H9 (cell line): ENCODE results near the gene ZNF831. TPM values are rescaled to one million over a fixed set of nuclear protein-coding genes. Genes with fewer than 3 reads are reported as not detected.

ENCODE experiments used
- DNase-seq: peaks from one replicate; pipeline ENCODE4 v3.0.0-alpha.2; 2017
- H2AFZ ChIP-seq: one replicate; pipeline ENCODE4 v1.6.1; 2013; ENCODE audit warnings: mild to moderate bottlenecking, low read length, control low read depth, moderate library complexity
- H2AK5ac ChIP-seq: 2 replicates; pipeline ENCODE4 v1.6.1; 2013; ENCODE audit warnings: low read length, control low read depth, mixed read lengths; ENCODE audit not compliant: insufficient read length
- H2BK120ac ChIP-seq: one replicate; pipeline ENCODE4 v1.6.1; 2013; ENCODE audit warnings: low read depth, mild to moderate bottlenecking, low read length, control low read depth, inconsistent platforms; ENCODE audit not compliant: poor library complexity, severe bottlenecking
- H2BK12ac ChIP-seq: 2 replicates; pipeline ENCODE4 v1.6.1; 2013; ENCODE audit warnings: low read length, control low read depth, mixed read lengths, low read depth; ENCODE audit not compliant: insufficient read length
- H2BK15ac ChIP-seq: 2 replicates; pipeline ENCODE4 v1.6.1; 2013; ENCODE audit warnings: low read depth, low read length, control low read depth
- H2BK20ac ChIP-seq: one replicate; pipeline ENCODE4 v1.6.1; 2013; ENCODE audit warnings: low read depth, mild to moderate bottlenecking, low read length, control low read depth, inconsistent platforms; ENCODE audit not compliant: poor library complexity, severe bottlenecking
- H2BK5ac ChIP-seq: 2 replicates; pipeline ENCODE4 v1.6.1; 2013; ENCODE audit warnings: low read length, control low read depth, mixed read lengths; ENCODE audit not compliant: insufficient read length
- H3K14ac ChIP-seq: 2 replicates; pipeline ENCODE4 v1.6.1; 2013; ENCODE audit warnings: low read length, control low read depth; ENCODE audit not compliant: insufficient read depth
- H3K18ac ChIP-seq: 2 replicates; pipeline ENCODE4 v1.6.1; 2013; ENCODE audit warnings: low read depth, mild to moderate bottlenecking, mixed read lengths, low read length, control low read depth; ENCODE audit not compliant: insufficient read length
- H3K23ac ChIP-seq: 2 replicates; pipeline ENCODE4 v1.6.1; 2013; ENCODE audit warnings: low read length, control low read depth, mixed read lengths, low read depth; ENCODE audit not compliant: insufficient read length
- H3K23me2 ChIP-seq: 2 replicates; pipeline ENCODE4 v1.6.1; 2013; ENCODE audit warnings: low read depth, mild to moderate bottlenecking, mixed read lengths, low read length, control low read depth; ENCODE audit not compliant: insufficient read length, poor library complexity, severe bottlenecking
- H3K27ac ChIP-seq: 2 replicates; pipeline ENCODE4 v1.5.1; 2013; ENCODE audit warnings: low read length, control low read depth, mixed read lengths, low read depth; ENCODE audit not compliant: insufficient read length
- H3K27me3 ChIP-seq: 2 replicates; pipeline ENCODE4 v1.6.1; 2013; ENCODE audit warnings: low read length, control low read depth, inconsistent platforms; ENCODE audit not compliant: insufficient read depth
- H3K4ac ChIP-seq: 2 replicates; pipeline ENCODE4 v1.6.1; 2013; ENCODE audit warnings: low read depth, mild to moderate bottlenecking, control low read depth, inconsistent platforms, low read length, moderate library complexity
- H3K4me1 ChIP-seq: 2 replicates; pipeline ENCODE4 v1.6.1; 2013; ENCODE audit warnings: low read length, control low read depth, inconsistent platforms; ENCODE audit not compliant: insufficient read depth
- H3K4me2 ChIP-seq: 2 replicates; pipeline ENCODE4 v1.6.1; 2013; ENCODE audit warnings: low read length, control low read depth, mixed read lengths; ENCODE audit not compliant: insufficient read length, insufficient read depth
- H3K56ac ChIP-seq: 2 replicates; pipeline ENCODE4 v1.6.1; 2013; ENCODE audit warnings: low read depth, mild to moderate bottlenecking, mixed read lengths, low read length, control low read depth; ENCODE audit not compliant: insufficient read length
- H3K79me1 ChIP-seq: 2 replicates; pipeline ENCODE4 v1.6.1; 2013; ENCODE audit warnings: low read depth, mild to moderate bottlenecking, moderate library complexity, low read length, control low read depth, inconsistent platforms; ENCODE audit not compliant: insufficient read depth, poor library complexity, severe bottlenecking
- H3K79me2 ChIP-seq: 2 replicates; pipeline ENCODE4 v1.6.1; 2013; ENCODE audit warnings: low read length, control low read depth, inconsistent platforms; ENCODE audit not compliant: insufficient read depth
- H3K9ac ChIP-seq: 2 replicates; pipeline ENCODE4 v1.6.1; 2013; ENCODE audit warnings: low read length, control low read depth, mixed read lengths; ENCODE audit not compliant: insufficient read length; ENCODE audit errors: extremely low read depth
- H3K9me3 ChIP-seq: one replicate; pipeline ENCODE4 v1.6.1; 2013; ENCODE audit warnings: low read depth, low read length, inconsistent platforms; ENCODE audit not compliant: control insufficient read depth
- H3T11ph ChIP-seq: one replicate; pipeline ENCODE4 v1.6.1; 2013; ENCODE audit warnings: mild to moderate bottlenecking, low read length, control low read depth, inconsistent platforms
- H4K20me1 ChIP-seq: one replicate; pipeline ENCODE4 v1.6.1; 2013; ENCODE audit not compliant: control insufficient read depth, insufficient read length, insufficient read depth
- H4K5ac ChIP-seq: 2 replicates; pipeline ENCODE4 v1.6.1; 2013; ENCODE audit warnings: low read depth, mild to moderate bottlenecking, mixed read lengths, low read length, control low read depth; ENCODE audit not compliant: insufficient read length
- H4K8ac ChIP-seq: replicated peaks from 2 replicates; pipeline ENCODE4 v1.6.1; 2013; ENCODE audit warnings: low read length, control low read depth, mixed read lengths, low read depth; ENCODE audit not compliant: insufficient read length
- H4K91ac ChIP-seq: 2 replicates; pipeline ENCODE4 v1.6.1; 2013; ENCODE audit warnings: low read depth, mild to moderate bottlenecking, moderate library complexity, mixed read lengths, low read length, control low read depth; ENCODE audit not compliant: insufficient read length
- H3K27ac Mint-ChIP-seq, 3 experiments: 2 replicates in 2 of 3; 3 replicates in 1 of 3; pipeline ENCODE4 v1.8.0; 2020 to 2021; ENCODE audit warnings: mixed read lengths in 3 of 3, mild to moderate bottlenecking in 1 of 3, moderate library complexity in 1 of 3
- H3K27me3 Mint-ChIP-seq: 2 replicates; pipeline ENCODE4 v1.8.0; 2021; ENCODE audit warnings: low read depth, mild to moderate bottlenecking, moderate library complexity, mixed read lengths
- H3K36me3 Mint-ChIP-seq, 3 experiments: 2 replicates in 2 of 3; 3 replicates in 1 of 3; pipeline ENCODE4 v1.8.0; 2020 to 2021; ENCODE audit warnings: low read depth in 3 of 3, mixed read lengths in 3 of 3; ENCODE audit not compliant: insufficient read depth in 1 of 3
- H3K4me1 Mint-ChIP-seq, 2 experiments: 2 replicates each; pipeline ENCODE4 v1.8.0; 2020; ENCODE audit warnings: mixed read lengths in 2 of 2
- H3K4me3 Mint-ChIP-seq, 2 experiments: 2 replicates in 1 of 2; 3 replicates in 1 of 2; pipeline ENCODE4 v1.8.0; 2020 to 2021; ENCODE audit warnings: mild to moderate bottlenecking in 2 of 2, mixed read lengths in 2 of 2, moderate library complexity in 1 of 2
- H3K9me3 Mint-ChIP-seq, 2 experiments: 2 replicates in 1 of 2; 3 replicates in 1 of 2; pipeline ENCODE4 v1.8.0; 2020; ENCODE audit warnings: mild to moderate bottlenecking in 2 of 2, mixed read lengths in 2 of 2, moderate library complexity in 1 of 2
- WGBS: extraction: QIAGEN DNeasy Blood & Tissue Kit; methylation state at CpG from one replicate; pipeline ENCODE4 v1.1.7; 2013; ENCODE audit warnings: missing lambda C conversion rate, low lambda C conversion rate, mixed read lengths; ENCODE audit not compliant: insufficient read length; ENCODE audit errors: extremely low coverage; 5-methylcytosine and 5-hydroxymethylcytosine counted together
- total RNA-seq: library from RNA; stranded (reverse); gene quantifications from 2 replicates; pipeline ENCODE4 v1.2.1, GENCODE V29; 2021
- TF ChIP-seq, protein P1 (sequence below): fragments of 200-600 bp; sonication (generic); conservative IDR thresholded peaks from 3 replicates; pipeline ENCODE4 v1.8.0; 2021; ENCODE audit warnings: antibody characterized with exemption, mild to moderate bottlenecking

The ZNF831 gene
- total RNA-seq, 1 experiment from 2014 or later, result not detected

- no peaks in the 10 kb centered on the region for H3K23me2 ChIP-seq
- H2AFZ ChIP-seq, result no peak overlapping the region
- H3K27me3 Mint-ChIP-seq, result peaks cover 54% of the 10 kb centered on the region
- H3T11ph ChIP-seq, result no peak overlapping the region
- no peaks in the 10 kb centered on the region for H4K20me1 ChIP-seq
- H3K79me1 ChIP-seq, result no peaks in the 10 kb centered on the region
- peaks cover 13% of the 10 kb centered on the region; the same call in 1 of the 2 replicates for H3K27me3 ChIP-seq
- H2BK20ac ChIP-seq, result no peak overlapping the region
- H2BK12ac ChIP-seq, result no peak overlapping the region
- no peak overlapping the region for H3K9ac ChIP-seq
- H3K4me3 Mint-ChIP-seq, result no peak overlapping the region
- no peak overlapping the region for H3K4me2 ChIP-seq
- no peak overlapping the region for H2AK5ac ChIP-seq
- H3K9me3 Mint-ChIP-seq, result no peaks in the 10 kb centered on the region
- no peak overlapping the region for H3K18ac ChIP-seq
- no peak overlapping the region for H3K4ac ChIP-seq
- H3K79me2 ChIP-seq, result no peaks in the 10 kb centered on the region
- TF ChIP-seq, protein P1, sequence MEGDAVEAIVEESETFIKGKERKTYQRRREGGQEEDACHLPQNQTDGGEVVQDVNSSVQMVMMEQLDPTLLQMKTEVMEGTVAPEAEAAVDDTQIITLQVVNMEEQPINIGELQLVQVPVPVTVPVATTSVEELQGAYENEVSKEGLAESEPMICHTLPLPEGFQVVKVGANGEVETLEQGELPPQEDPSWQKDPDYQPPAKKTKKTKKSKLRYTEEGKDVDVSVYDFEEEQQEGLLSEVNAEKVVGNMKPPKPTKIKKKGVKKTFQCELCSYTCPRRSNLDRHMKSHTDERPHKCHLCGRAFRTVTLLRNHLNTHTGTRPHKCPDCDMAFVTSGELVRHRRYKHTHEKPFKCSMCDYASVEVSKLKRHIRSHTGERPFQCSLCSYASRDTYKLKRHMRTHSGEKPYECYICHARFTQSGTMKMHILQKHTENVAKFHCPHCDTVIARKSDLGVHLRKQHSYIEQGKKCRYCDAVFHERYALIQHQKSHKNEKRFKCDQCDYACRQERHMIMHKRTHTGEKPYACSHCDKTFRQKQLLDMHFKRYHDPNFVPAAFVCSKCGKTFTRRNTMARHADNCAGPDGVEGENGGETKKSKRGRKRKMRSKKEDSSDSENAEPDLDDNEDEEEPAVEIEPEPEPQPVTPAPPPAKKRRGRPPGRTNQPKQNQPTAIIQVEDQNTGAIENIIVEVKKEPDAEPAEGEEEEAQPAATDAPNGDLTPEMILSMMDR, result no peak
- no peak overlapping the region for H3K23ac ChIP-seq
- H2BK120ac ChIP-seq, result no peak overlapping the region
- no peak overlapping the region for H4K91ac ChIP-seq
- H2BK15ac ChIP-seq, result no peak overlapping the region
- H4K5ac ChIP-seq, result no peak overlapping the region
- H3K36me3 Mint-ChIP-seq, result no peaks in the 10 kb centered on the region
- H3K27ac Mint-ChIP-seq, result no peak overlapping the region
- no peak overlapping the region for H3K14ac ChIP-seq
- H3K4me1 ChIP-seq, result no peaks in the 10 kb centered on the region
- H3K4me1 Mint-ChIP-seq, result peaks cover 7 to 11% of the 10 kb centered on the region in 2 experiments; a peak in 3 of 4 replicates
- H3K56ac ChIP-seq, result no peak overlapping the region
- no peak for DNase-seq
- H4K8ac ChIP-seq, result no peak overlapping the region
- no CpG with 5 or more reads among the region's 7 CpGs for WGBS
- H2BK5ac ChIP-seq, result no peak overlapping the region
- H3K9me3 ChIP-seq, result no peaks in the 10 kb centered on the region
- H3K27ac ChIP-seq, result no peak overlapping the region
These were observed 142.5 kb downstream of the ZNF831 start for GRCh38 chr20:59305908-59306655.
